Measurements from ENCODE around the gene APOA4.

The APOA4 gene

GRCh38 chr11:116791813-116792143, 31.3 kb downstream of the APOA4 start, which contains the start of gene APOA5:
TSS of gene APOA5 (minus strand) at chr11:116791879. CDS start at chr11:116791860, 19 bp downstream.
- ATAC-seq (ENCODE audit: insufficient read depth, low read depth) (no peak), DNase-seq (no peak)
- H3K9ac ChIP-seq (ENCODE audit: low read depth, low read length), result no peak within 1 kb of the TSS
- peak within 1 kb of the TSS in 1 of 2 experiments; percentile 29; a peak in 1 of 4 replicates for H3K4me3 ChIP-seq (ENCODE audit: low read depth in 1 of 2, low read length in 2 of 2)
- H3K4me1 ChIP-seq (ENCODE audit: insufficient read depth, low read length), result peaks cover 19% of the 10 kb centered on the region
- no peaks in the 10 kb centered on the region for H3K27me3 ChIP-seq (ENCODE audit: insufficient read depth, low read length, poor library complexity)
- no peaks in the 10 kb centered on the region for H4K20me1 ChIP-seq (ENCODE audit: insufficient read depth, low read length)
- H3K79me2 ChIP-seq (ENCODE audit: insufficient read depth, low read length), result peaks cover 10% of the 10 kb centered on the region
- TF ChIP-seq EZH2 (IDR thresholded peaks at IDR 0.05; ENCODE audit: borderline replicate concordance, low read depth, low read length, severe bottlenecking) (no peak), CTCF (IDR thresholded peaks at IDR 0.05; ENCODE audit: borderline replicate concordance, extremely low read depth, low read length, poor library complexity, severe bottlenecking) (no peak)
- H2AFZ ChIP-seq (ENCODE audit: low read depth, low read length), result peak within 1 kb of the TSS; percentile 73
- peak within 1 kb of the TSS; percentile 37; the same call in 1 of the 2 replicates for H3K4me2 ChIP-seq (ENCODE audit: insufficient read depth, low read length)
- no peaks in the 10 kb centered on the region for H3K9me3 ChIP-seq (ENCODE audit: insufficient read depth, low read length, severe bottlenecking)
- no peak within 1 kb of the TSS for H3K27ac ChIP-seq (ENCODE audit: low read length)
- peaks cover 2% of the 10 kb centered on the region; the same call in 1 of the 2 replicates for H3K36me3 ChIP-seq (ENCODE audit: insufficient read depth, low read length)

- Histone ChIP-seq H3K4me1 (ENCODE audit: insufficient read depth, low read length) (peaks cover 24% of the 10 kb centered on the region), H3K27me3 (ENCODE audit: insufficient read depth, low read length, poor library complexity) (no peaks in the 10 kb centered on the region), H3K4me3 (ENCODE audit: low read depth in 1 of 2, low read length in 2 of 2) (peak overlapping the region in 1 of 2 experiments; percentile 29; a peak in 1 of 4 replicates), H3K79me2 (ENCODE audit: insufficient read depth, low read length) (peaks cover 16% of the 10 kb centered on the region), H3K9ac (ENCODE audit: low read depth, low read length) (no peak overlapping the region), H3K9me3 (ENCODE audit: insufficient read depth, low read length, severe bottlenecking) (no peaks in the 10 kb centered on the region), H3K36me3 (ENCODE audit: insufficient read depth, low read length) (peaks cover 8% of the 10 kb centered on the region), H3K4me2 (ENCODE audit: insufficient read depth, low read length) (peak overlapping the region; percentile 37; the same call in 1 of the 2 replicates), H4K20me1 (ENCODE audit: insufficient read depth, low read length) (no peaks in the 10 kb centered on the region), H3K27ac (ENCODE audit: low read length) (no peak overlapping the region), H2AFZ (ENCODE audit: low read depth, low read length) (peak overlapping the region; percentile 73)
- TF ChIP-seq EZH2 (IDR thresholded peaks at IDR 0.05; ENCODE audit: borderline replicate concordance, low read depth, low read length, severe bottlenecking) (no peak), CTCF (IDR thresholded peaks at IDR 0.05; ENCODE audit: borderline replicate concordance, extremely low read depth, low read length, poor library complexity, severe bottlenecking) (peak; percentile 92)
- peak; percentile 77 for DNase-seq
- peak; percentile 75 for ATAC-seq (ENCODE audit: insufficient read depth, low read depth)
Measured at GRCh38 chr11:116791002-116791812, 31.9 kb downstream of the APOA4 start.

DNA sequence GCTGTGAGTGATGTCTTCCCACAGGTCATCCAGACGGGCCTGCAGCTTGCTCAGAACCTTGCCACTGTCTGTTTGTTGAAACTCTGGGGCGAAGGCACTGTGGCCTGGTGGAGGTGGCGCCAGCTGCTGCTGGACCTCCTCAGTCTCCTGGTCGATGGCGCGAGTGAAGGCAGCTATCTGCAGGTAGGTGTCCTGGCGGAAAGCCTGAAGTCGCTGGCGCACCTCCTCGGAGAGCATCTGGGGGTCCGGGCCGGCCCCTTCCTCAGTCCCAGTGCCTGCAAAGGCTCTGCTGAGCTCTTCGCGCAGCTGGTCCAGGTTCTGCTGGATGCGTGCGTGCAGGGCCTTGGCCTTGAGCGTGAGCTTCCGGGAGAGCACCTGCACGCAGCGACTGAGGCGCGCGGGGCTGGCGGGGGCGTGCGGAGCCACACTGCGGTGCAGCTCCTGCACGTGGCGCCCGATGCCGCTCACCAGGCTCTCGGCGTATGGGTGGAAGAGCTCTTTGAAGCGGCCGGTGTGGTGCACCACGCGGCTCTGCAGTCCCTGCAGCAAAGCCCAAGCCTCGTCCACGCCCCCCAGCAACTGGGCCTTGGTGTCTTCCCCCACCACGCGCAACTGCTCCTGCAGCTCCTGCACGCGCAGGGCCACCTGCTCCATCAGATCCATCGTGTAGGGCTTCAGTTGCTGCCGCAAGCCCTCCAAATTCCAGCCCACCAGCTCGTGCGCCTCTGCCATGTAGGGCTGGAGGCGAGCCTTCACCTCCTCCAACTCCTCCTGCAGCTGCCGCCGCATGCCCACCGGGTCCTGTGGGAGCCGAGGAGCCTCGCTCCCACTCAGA, 32.7 kb downstream of the APOA4 start:
- TF ChIP-seq CTCF (IDR thresholded peaks at IDR 0.05; ENCODE audit: borderline replicate concordance, extremely low read depth, low read length, poor library complexity, severe bottlenecking) (no peak), EZH2 (IDR thresholded peaks at IDR 0.05; ENCODE audit: borderline replicate concordance, low read depth, low read length, severe bottlenecking) (no peak)

More for the DNA sequence above, 32.7 kb downstream of the APOA4 start:
- ATAC-seq (ENCODE audit: insufficient read depth, low read depth) (no peak), DNase-seq (no peak)
- H3K9ac ChIP-seq (ENCODE audit: low read depth, low read length), result no peak overlapping the region
- peaks cover 18% of the 10 kb centered on the region for H3K79me2 ChIP-seq (ENCODE audit: insufficient read depth, low read length)
- H3K4me1 ChIP-seq (ENCODE audit: insufficient read depth, low read length), result peaks cover 26% of the 10 kb centered on the region
- no peak overlapping the region for H2AFZ ChIP-seq (ENCODE audit: low read depth, low read length)
- H3K27me3 ChIP-seq (ENCODE audit: insufficient read depth, low read length, poor library complexity), result no peaks in the 10 kb centered on the region
- no peaks in the 10 kb centered on the region for H4K20me1 ChIP-seq (ENCODE audit: insufficient read depth, low read length)
- H3K9me3 ChIP-seq (ENCODE audit: insufficient read depth, low read length, severe bottlenecking), result no peaks in the 10 kb centered on the region
- no peak overlapping the region for H3K4me2 ChIP-seq (ENCODE audit: insufficient read depth, low read length)
- H3K4me3 ChIP-seq (ENCODE audit: low read depth in 1 of 2, low read length in 2 of 2), result no peak overlapping the region
- no peak overlapping the region for H3K27ac ChIP-seq (ENCODE audit: low read length)
- H3K36me3 ChIP-seq (ENCODE audit: insufficient read depth, low read length), result peaks cover 16% of the 10 kb centered on the region

Measured in DND-41 (cell line).